HG02623 (cell line): ENCODE results near the gene CFAP70.
"Not testable (repeated sequence)": the region's sequence is repeated elsewhere in the genome, so short reads cannot be mapped to it uniquely, and the experiment has no call there.

Source experiments
- ATAC-seq: cut with Tn5 transposase; IDR thresholded peaks from one replicate; pipeline ENCODE4 v1.9.1; 2021; ENCODE audit warnings: moderate library complexity; ENCODE audit not compliant: unreplicated experiment

Gene CFAP70

GRCh38 chr10:73358331-73359279, at the start of gene CFAP70:
CFAP70 (minus strand) TSS chr10:73358864; CDS start chr10:73354796, 4,068 bp downstream.
- peak; percentile 92 for ATAC-seq

- ATAC-seq, result no peak
These were observed 49.4 kb upstream of the CFAP70 start for GRCh38 chr10:73408061-73408460.

- ATAC-seq, result no peak
These were observed 48.8 kb upstream of the CFAP70 start for GRCh38 chr10:73407495-73407894.

- no peak for ATAC-seq
These were observed 48.2 kb upstream of the CFAP70 start for GRCh38 chr10:73406846-73407245.

GRCh38 chr10:73405556-73405955, 46.9 kb upstream of the CFAP70 start:
- no peak for ATAC-seq

GRCh38 chr10:73404690-73405089, 46.0 kb upstream of the CFAP70 start:
- no peak for ATAC-seq

GRCh38 chr10:73401636-73402035, 43.0 kb upstream of the CFAP70 start:
- no peak for ATAC-seq

- no peak for ATAC-seq
These were observed 40.4 kb upstream of the CFAP70 start for GRCh38 chr10:73399063-73399462.

GRCh38 chr10:73398024-73398423, 39.4 kb upstream of the CFAP70 start:
- ATAC-seq, result no peak

- not testable (repeated sequence) for ATAC-seq
These were observed 35.7 kb upstream of the CFAP70 start for GRCh38 chr10:73394325-73394724.

- no peak for ATAC-seq
These were observed 29.6 kb upstream of the CFAP70 start for GRCh38 chr10:73388228-73388627.

GRCh38 chr10:73386583-73386982, 27.9 kb upstream of the CFAP70 start:
- no peak for ATAC-seq

GRCh38 chr10:73379064-73379748, 20.5 kb upstream of the CFAP70 start:
- ATAC-seq, result no peak

- no peak for ATAC-seq
These were observed 18.0 kb upstream of the CFAP70 start for GRCh38 chr10:73376679-73377078.

- ATAC-seq, result no peak
These were observed 9.6 kb upstream of the CFAP70 start for GRCh38 chr10:73368238-73368637.

GRCh38 chr10:73366381-73367298, 8.0 kb upstream of the CFAP70 start:
- no peak for ATAC-seq

GRCh38 chr10:73364964-73365363, 6.3 kb upstream of the CFAP70 start:
- ATAC-seq, result no peak

GRCh38 chr10:73359492-73359891, 828 bp upstream of the CFAP70 start:
- ATAC-seq, result no peak

GRCh38 chr10:73357821-73358220, 843 bp downstream of the CFAP70 start:
- ATAC-seq, result no peak

GRCh38 chr10:73357166-73357565, 1.5 kb downstream of the CFAP70 start:
- no peak for ATAC-seq

- ATAC-seq, result no peak
These were observed 14.4 kb downstream of the CFAP70 start for GRCh38 chr10:73344269-73344668.
